GM18526 (cell line): Measurements from ENCODE around the gene MARK3.

ENCODE experiments used
- POLR2A ChIP-seq: IDR thresholded peaks from 3 replicates; pipeline ENCODE4 v1.6.1; 2011; ENCODE audit not compliant: insufficient read length; ENCODE audit errors: extremely low read depth

Gene MARK3

GRCh38 chr14:103516426-103517173 is 131.4 kb downstream of the MARK3 start:
- no peak for TF ChIP-seq POLR2A

DNA sequence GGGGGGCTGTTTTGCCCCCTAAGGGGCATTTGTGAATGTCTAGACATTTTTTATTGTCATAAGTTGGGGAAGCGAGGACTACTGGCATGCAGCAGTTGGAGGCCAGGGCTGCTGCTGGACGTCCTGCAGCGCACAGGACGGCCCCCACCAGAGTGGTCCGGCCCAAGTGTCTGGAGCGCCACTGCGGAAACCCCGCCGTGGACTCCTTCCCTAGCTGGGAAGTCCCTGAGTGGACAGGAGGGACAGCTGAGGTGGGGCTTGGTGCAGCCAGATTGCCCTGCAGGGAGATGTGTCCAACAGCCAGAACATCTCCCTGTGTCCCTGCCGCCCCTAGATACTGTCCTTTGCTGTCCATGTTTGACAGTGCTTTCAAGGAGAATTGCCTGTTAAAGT is 132.0 kb downstream of the MARK3 start:
- TF ChIP-seq POLR2A: no peak

DNA sequence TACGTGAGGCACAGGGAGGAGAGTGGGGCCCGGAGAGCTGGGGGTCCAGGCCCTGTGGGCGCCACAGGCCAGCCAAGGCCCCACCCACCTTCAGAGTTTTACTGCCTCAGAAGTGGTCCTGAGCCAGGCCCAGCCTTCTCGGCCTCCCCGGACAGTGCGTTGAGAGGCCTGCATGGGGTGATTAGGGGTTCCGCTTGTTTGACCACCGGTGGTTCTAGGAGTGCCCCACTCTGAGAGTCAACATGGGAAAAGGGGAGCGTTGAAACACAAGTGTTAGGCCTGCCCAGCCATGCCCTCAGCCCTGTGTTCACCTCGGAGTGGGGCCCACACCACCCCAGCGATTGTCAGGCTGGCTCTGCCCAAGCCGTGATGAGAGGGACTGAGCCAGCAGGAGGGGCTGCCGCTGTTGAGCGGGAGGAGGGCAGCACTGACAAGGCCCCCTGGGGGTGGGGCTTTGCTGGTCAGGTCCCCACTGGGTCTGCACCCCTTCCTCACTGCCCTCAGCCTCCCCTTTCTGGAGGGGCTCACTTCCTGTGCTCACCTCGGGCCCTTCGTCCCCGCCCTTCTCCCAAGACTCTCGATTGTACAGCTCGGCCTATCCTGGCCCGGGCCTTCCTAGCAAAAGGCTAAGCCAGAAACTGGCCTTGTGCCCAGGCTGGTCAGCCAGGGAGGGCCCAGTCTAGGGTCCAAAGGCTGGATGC is 132.7 kb downstream of the MARK3 start:
- TF ChIP-seq POLR2A: no peak

- no peak for TF ChIP-seq POLR2A
These were observed 133.3 kb downstream of the MARK3 start for GRCh38 chr14:103518422-103519042.

DNA sequence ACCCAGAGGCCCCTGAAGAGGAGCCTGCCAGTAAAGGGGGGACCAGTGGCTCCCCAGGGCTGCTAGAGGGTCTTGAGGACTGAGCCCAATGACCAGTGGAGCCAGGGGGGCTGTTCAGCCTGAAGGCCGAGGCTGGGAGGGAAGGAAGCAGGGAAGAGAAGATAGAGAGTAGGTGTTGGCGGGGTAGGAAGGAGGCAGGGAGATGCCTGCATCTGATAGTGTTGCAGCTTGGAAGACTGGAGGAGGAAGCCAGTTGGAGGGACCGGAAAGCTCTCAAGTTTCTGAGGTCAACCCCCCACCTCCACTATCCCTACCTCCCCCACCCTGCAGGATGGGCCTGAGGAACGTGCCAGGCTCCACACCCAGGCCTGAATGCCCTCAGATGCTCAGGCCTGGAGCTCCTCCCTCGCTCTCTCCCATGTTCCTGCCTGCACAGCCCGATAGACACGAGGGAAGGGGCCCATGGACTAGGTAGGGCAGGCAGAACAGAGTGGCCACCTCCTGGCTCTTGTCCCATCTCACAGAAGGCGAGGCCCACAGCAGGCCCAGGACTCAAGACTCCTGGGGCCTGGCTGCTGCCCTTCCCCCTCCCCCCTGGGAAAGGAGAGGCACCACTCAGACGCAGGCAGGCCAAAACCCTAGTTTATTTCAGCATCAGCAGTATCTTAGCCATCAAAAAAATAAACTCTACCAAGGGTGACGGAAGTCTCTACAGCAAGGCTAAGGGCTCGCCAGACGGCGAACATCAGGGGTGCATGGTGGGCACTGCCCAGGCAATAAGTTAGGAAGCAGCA is 134.0 kb downstream of the MARK3 start:
- no peak for TF ChIP-seq POLR2A

DNA sequence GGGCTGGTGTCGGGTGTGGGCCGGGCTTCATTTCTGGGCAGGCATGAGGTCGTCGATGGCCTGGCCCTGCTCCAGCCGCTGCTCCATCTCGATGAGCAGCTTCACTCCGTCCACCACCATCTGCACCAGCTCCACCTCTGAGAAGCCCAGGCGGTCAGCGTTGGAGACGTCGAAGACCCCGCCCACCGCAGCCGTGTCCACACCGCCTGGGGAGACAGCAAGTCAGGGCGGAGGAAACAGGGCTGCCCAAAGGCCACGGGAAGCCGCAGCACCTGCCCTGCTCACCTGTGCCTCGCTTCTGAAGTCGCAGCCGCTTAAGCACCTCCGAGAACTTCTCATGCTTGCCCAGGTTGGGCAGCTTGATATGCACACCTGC is 134.6 kb downstream of the MARK3 start:
- no peak for TF ChIP-seq POLR2A

DNA sequence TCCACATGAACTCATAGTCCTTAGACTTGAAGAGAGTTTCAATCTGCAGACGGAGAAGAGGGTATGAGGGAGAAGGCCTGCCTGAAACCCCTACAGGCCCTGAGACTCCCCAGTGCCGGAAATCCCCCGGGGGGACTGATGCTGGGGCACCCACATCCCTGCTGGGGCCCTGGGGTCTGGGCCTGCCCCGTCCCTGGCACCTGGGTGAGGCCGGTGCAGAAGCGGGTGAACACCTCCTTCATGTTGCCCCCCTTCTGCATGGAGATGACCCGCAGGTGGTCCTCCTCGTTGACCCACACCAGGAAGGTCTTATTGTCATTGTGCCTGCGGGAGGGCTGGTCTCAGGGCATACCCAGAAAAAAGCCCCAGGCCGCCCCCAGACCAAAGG is 135.0 kb downstream of the MARK3 start:
- TF ChIP-seq POLR2A: no peak

DNA sequence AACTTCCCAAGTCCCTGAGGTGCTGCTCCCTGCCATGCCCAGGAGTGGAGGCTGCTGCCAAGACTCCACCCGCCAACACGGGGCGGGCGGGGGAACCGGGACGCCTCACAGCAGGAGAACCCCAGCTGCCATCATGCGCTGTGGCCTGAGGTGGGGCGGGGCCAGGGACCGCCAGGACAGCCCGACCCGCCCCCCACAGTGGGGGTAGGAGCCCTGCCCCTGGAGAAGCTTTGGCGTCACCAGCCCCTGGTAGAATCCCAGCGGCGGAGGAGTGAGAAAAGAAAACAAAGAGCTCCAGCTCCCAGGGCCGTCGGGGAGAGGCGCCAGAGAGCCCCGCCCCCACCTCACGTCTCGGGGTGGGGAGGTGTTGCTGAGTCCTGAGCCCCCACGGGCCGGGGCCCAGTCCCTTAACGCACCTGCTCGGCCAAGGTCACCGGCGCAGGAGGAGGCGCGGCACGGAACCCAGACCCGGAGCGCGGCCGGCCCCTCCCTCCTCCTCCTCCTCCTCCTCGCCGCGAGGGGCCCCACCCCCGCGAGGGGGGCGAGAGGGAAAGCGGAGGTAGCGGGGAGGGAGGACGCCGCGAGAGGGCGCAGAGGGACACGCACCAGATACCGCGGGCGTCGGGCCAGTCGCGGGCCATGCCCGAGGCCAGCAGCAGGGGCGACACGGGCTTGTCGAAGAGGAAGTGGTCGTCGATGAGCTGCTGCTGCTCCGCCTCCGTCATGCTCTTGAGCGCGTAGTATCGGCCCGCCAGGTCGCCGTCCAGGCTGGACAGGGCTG is 135.6 kb downstream of the MARK3 start:
- no peak for TF ChIP-seq POLR2A

- TF ChIP-seq POLR2A: no peak
These were observed 136.3 kb downstream of the MARK3 start for GRCh38 chr14:103521438-103521950.

- no peak for TF ChIP-seq POLR2A
These were observed 136.8 kb downstream of the MARK3 start for GRCh38 chr14:103521951-103522563.

- peak; percentile 23 for TF ChIP-seq POLR2A
These were observed 137.7 kb downstream of the MARK3 start, which contains the start of gene CKB for GRCh38 chr14:103522649-103523574. CKB (minus strand) TSS chr14:103522830; CDS start chr14:103522493, 337 bp downstream.

DNA sequence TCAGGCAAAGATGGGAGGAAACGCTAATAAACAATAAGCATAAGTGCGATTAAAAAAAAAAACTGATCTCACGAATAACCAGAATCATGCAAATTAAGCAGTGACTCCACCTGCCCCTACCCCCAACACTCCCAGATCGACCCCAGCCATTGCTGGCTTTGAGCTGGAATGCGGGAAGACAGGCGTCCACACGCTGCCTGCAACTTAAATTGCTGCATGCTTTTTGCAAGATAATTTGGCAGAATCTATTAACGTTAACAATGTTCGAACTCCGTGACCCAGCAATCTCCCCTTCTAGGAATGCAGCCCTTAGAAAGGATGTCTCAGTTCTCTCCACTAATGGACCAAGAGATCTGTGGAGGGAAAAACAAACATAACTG is 138.3 kb downstream of the MARK3 start:
- no peak for TF ChIP-seq POLR2A
